Ectodermal cell (in vitro differentiated cells): Measurements from ENCODE around the gene TIMP2.
"Not testable (repeated sequence)": the region's sequence is repeated elsewhere in the genome, so short reads cannot be mapped to it uniquely, and the experiment has no call there.

Source experiments
- H3K27ac ChIP-seq: 2 replicates; pipeline ENCODE4 v1.7.0; 2013; ENCODE audit warnings: mild to moderate bottlenecking, low read depth, low read length; ENCODE audit not compliant: insufficient read depth, poor library complexity, severe bottlenecking
- H3K27me3 ChIP-seq: 2 replicates; pipeline ENCODE4 v1.7.0; 2013; ENCODE audit warnings: mild to moderate bottlenecking, low read length; ENCODE audit not compliant: insufficient read depth, control insufficient read depth, poor library complexity, severe bottlenecking
- H3K36me3 ChIP-seq: one replicate; pipeline ENCODE4 v1.7.0; 2013; ENCODE audit warnings: low read length; ENCODE audit not compliant: control insufficient read depth, insufficient read depth
- H3K4me1 ChIP-seq: one replicate; pipeline ENCODE4 v1.7.0; 2013; ENCODE audit warnings: low read length; ENCODE audit not compliant: control insufficient read depth, insufficient read depth
- H3K4me3 ChIP-seq: 2 replicates; pipeline ENCODE4 v1.7.0; 2013; ENCODE audit warnings: low read depth, low read length, control low read depth; ENCODE audit not compliant: insufficient read depth
- H3K9me3 ChIP-seq: 2 replicates; pipeline ENCODE4 v1.7.0; 2013; ENCODE audit warnings: mild to moderate bottlenecking, low read length, moderate library complexity; ENCODE audit not compliant: control insufficient read depth
- WGBS, 2 experiments: methylation state at CpG; one replicate each; pipeline ENCODE4 v1.1.7; 2013; ENCODE audit warnings: missing lambda C conversion rate in 2 of 2; 5-methylcytosine and 5-hydroxymethylcytosine counted together

TIMP2 gene

DNA sequence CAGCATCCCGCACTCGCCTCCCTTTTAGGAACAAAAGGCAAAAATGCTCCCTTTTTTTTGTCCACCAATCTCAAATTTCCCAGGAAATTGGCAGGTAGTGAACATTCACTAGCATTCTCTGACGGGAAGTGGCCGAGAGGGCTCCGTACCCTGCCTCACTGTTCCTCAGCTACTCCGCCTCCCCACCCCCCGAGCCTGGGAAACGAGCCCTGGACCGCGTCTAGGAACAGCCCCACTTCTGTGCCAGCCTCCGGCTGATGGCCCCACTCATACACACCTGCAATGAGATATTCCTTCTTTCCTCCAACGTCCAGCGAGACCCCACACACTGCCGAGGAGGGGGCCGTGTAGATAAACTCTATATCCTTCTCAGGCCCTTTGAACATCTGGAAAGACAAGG is 54.6 kb downstream of the TIMP2 start:
- H3K9me3 ChIP-seq: no peaks in the 10 kb centered on the region
- no peak overlapping the region for H3K4me3 ChIP-seq
- no peak overlapping the region for H3K27ac ChIP-seq
- H3K4me1 ChIP-seq: peaks cover 3% of the 10 kb centered on the region
- no peaks in the 10 kb centered on the region for H3K27me3 ChIP-seq
- 87 to 88% methylated on average over 15 of the region's 15 CpGs for WGBS, 2 experiments
- peaks cover 13% of the 10 kb centered on the region for H3K36me3 ChIP-seq

DNA sequence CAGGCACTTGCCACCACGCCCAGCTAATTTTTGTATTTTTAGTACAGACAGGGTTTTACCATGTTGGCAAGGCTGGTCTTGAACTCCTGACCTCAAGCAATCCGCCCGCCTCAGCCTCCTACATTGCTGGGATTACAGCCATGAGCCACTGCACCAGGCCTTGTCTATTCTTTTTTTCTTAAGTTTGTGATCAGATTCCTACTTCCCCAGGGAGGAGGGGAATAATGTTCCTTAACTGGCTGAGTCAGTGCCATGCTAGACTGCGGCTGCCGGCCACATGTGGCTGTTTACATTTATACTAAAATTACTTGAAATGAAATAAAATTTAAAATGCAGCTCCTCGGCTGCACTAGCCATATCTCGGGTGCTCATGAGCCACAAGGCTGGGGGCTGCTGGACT is 56.8 kb downstream of the TIMP2 start:
- H3K27me3 ChIP-seq: no peaks in the 10 kb centered on the region
- WGBS, 2 experiments: 74 to 76% methylated on average over 5 of the region's 7 CpGs

DNA sequence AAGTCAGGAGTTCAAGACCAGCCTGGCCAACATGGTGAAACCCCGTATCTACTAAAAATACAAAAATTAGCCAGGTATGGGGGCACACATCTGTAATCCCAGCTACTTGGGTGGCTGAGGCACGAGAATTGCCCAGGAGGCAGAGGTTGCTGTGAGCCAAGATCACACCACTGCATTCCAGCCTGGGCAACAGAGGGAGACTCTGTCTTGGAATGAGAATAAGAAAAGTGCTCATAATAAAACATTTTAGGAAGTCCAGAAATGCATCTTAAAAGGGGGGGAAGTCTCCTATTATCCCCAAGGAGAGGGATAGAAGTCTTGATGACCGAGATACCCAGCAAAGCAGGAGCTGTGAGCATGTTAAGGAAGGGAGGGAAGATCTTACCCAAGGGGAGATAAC is 58.1 kb downstream of the TIMP2 start:
- H3K4me1 ChIP-seq, H3K27me3 ChIP-seq, H3K4me3 ChIP-seq, H3K27ac ChIP-seq, H3K9me3 ChIP-seq: not testable (repeated sequence)
- H3K36me3 ChIP-seq: peaks cover 18% of the 10 kb centered on the region
- 92 to 95% methylated on average over 3 of the region's 3 CpGs for WGBS, 2 experiments

More for the DNA sequence above, 56.8 kb downstream of the TIMP2 start:
- H3K36me3 ChIP-seq: peaks cover 13% of the 10 kb centered on the region
- no peak overlapping the region for H3K4me3 ChIP-seq
- no peak overlapping the region for H3K27ac ChIP-seq
- H3K4me1 ChIP-seq: no peaks in the 10 kb centered on the region
- H3K9me3 ChIP-seq: no peaks in the 10 kb centered on the region

DNA sequence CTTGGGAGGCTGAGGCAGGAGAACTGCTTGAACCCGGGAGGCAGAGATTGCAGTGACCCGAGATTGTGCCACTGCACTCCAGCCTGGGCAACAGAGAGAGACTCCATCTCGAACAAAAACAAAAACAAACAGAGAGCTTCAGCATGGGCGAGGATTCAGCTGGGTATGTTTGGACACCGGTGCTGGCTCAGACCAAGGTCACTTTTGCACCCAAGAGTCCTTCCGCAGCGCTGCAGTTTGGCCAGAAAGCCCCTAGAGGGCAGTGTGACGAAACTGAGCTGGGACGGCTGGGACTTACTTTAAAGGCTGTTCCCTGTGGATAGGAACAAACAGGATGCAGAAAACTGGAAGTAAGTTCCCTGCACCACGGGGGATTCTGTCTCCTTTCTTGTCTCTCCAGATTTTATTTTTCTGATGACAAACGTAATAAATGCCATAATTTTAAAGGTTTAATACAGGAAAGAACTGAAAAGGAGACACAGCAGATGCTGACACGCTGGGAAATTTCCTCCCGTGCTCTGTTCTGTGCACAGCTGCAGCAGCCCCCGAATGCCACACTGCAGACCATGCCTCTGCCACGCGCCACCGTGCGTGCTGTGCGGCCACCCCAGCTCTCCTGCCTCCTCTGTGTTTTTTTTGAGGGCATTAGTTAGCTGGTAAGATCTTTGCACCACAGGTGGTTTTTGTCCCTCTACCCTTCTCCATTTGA is 59.4 kb downstream of the TIMP2 start:
- H3K36me3 ChIP-seq: peaks cover 19% of the 10 kb centered on the region
- H3K9me3 ChIP-seq: no peaks in the 10 kb centered on the region
- peak overlapping the region; percentile 63 for H3K27ac ChIP-seq
- no peaks in the 10 kb centered on the region for H3K27me3 ChIP-seq
- 44 to 45% methylated on average over 19 of the region's 19 CpGs for WGBS, 2 experiments
- H3K4me3 ChIP-seq: no peak overlapping the region
- H3K4me1 ChIP-seq: no peaks in the 10 kb centered on the region

DNA sequence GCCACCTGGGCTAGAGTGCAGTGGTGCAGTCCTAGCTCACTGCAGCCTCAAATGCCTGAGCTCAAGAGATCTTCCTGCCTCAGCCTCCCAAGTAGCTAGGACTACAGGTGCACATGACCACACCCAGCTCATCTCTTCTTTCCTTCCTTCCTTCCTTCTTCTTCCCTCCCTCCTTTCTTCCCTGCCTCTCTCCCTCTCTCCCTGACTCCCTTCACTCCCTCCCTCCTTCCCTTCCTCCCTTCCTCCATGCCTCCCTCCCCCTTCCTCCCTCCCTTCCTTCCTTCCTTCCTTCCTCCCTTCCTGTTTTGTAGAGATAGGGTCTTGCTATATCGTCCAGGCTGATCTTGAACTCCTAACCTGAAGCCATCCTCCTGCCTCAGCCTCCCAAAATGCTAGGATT is 61.1 kb downstream of the TIMP2 start:
- Histone ChIP-seq H3K27me3 (no peaks in the 10 kb centered on the region), H3K9me3 (no peaks in the 10 kb centered on the region), H3K4me3 (no peak overlapping the region), H3K4me1 (no peaks in the 10 kb centered on the region), H3K36me3 (peaks cover 12% of the 10 kb centered on the region), H3K27ac (no peak overlapping the region)
- WGBS, 2 experiments: 81 to 82% methylated on average over 1 of the region's 1 CpG

DNA sequence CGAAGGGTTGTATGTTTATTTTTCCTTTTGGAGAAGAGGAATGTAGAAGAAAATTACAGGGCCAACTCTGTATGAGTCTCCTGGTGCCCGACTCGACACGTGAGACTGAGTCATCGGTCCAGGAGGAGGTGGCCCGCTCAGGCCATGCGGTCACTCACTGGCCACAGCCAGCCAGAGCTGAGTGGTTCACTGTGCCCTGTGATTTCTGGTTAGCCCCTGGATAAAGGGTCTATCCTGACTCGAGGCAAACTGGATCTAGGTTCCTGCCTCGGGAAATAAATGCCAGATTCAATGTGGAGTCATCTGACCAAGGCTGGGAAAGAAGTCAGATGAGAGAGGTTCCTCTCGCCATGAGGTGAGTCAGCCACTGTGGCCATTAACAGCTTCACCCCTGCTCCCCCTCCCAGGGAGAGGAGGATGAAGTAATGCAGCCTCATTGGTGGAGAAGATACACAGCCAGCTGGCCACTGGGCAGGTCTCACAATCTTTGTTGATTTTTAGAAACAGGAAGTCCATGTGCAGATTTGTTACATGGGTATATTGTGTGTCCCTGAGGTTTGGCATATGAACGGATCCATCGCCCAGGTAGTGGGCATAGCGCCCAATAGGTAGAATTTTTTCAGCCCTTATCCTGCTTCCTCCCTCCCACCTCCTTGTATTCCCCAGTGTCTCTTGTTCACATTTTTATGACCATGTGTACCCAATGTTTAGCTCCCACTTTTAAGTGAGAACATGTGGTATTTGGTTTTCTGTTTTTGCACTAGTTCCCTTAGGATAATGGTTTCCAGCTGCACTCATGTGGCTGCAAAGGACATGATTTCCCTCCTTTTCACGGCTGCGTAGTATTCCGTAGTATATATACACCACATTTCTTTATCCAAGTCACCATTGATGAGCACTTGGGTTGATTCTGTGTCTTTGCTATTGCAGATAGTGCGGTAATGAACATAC is 62.8 kb downstream of the TIMP2 start:
- 92 to 95% methylated on average over 17 of the region's 17 CpGs for WGBS, 2 experiments

DNA sequence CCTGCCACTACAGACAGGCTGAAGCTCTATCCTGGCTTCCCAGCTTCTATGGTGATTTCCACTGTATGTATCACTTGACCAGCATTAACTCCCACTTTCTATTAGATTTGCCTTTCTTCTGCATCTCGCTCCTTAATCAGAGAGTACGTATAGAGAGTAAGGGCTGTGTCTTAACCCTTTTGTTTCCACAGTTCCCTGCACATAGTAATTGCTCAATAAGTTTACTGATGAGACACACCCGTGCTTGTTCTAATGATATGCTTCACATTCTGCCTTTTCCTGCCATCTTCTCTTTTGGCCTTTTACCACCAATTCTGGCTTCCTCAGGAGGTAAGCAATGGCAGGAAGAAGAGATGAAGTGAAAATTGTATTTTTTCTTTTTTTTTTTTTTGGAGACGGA is 64.0 kb downstream of the TIMP2 start:
- no peak overlapping the region for H3K27ac ChIP-seq

More for the DNA sequence above, 62.8 kb downstream of the TIMP2 start:
- Histone ChIP-seq H3K27me3 (no peaks in the 10 kb centered on the region), H3K27ac (no peak overlapping the region), H3K36me3 (peaks cover 7% of the 10 kb centered on the region), H3K9me3 (no peaks in the 10 kb centered on the region), H3K4me3 (no peak overlapping the region), H3K4me1 (no peaks in the 10 kb centered on the region)

DNA sequence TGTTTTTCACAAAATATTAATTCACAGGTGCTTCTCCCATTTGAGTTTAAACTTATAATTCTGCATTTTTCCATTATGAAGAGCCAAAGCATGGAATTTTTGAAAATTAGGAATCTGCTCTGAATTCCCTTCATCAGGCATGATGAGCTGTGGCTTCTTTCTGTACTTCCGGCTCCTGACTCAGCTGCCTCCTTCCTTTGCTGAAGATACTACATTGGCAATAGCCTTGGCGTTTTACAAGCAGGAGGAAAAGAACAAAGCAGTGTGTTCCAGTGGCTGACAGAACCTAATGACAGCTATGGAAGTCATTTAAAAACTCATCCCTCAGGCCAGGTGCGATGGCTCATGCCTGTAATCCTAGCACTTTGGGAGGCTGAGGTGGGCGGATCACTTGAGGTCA is 66.1 kb downstream of the TIMP2 start:
- no peaks in the 10 kb centered on the region for H3K27me3 ChIP-seq
- H3K27ac ChIP-seq: no peak overlapping the region
- H3K9me3 ChIP-seq: no peaks in the 10 kb centered on the region
- H3K4me1 ChIP-seq: no peaks in the 10 kb centered on the region
- H3K4me3 ChIP-seq: no peak overlapping the region
- 90 to 94% methylated on average over 4 of the region's 4 CpGs for WGBS, 2 experiments
- H3K36me3 ChIP-seq: peaks cover 11% of the 10 kb centered on the region

More for the DNA sequence above, 64.0 kb downstream of the TIMP2 start:
- Histone ChIP-seq H3K4me1 (no peaks in the 10 kb centered on the region), H3K27me3 (no peaks in the 10 kb centered on the region), H3K36me3 (peaks cover 7% of the 10 kb centered on the region), H3K9me3 (no peaks in the 10 kb centered on the region), H3K4me3 (no peak overlapping the region)
- WGBS, 2 experiments: 86 to 93% methylated on average over 4 of the region's 4 CpGs

DNA sequence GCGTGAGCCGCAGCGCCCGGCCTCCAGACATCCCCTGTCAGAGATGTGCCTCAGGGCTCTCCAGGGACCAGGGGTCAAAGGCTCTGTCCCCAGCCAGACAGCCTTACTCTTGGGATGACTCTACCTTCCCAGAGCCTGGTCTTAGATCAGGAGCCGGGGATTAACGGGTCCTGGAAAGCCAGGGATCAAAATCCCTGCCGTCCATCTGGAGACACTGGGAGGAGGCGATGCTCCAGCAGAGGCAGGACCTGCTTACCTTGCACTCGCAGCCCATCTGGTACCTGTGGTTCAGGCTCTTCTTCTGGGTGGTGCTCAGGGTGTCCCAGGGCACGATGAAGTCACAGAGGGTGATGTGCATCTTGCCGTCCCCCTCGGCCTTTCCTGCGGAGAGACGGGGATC is 67.9 kb downstream of the TIMP2 start:
- Histone ChIP-seq H3K4me3 (no peak overlapping the region), H3K4me1 (no peaks in the 10 kb centered on the region), H3K27ac (no peak overlapping the region), H3K27me3 (no peaks in the 10 kb centered on the region), H3K36me3 (peaks cover 8% of the 10 kb centered on the region), H3K9me3 (no peaks in the 10 kb centered on the region)
- 94 to 95% methylated on average over 14 of the region's 14 CpGs for WGBS, 2 experiments

DNA sequence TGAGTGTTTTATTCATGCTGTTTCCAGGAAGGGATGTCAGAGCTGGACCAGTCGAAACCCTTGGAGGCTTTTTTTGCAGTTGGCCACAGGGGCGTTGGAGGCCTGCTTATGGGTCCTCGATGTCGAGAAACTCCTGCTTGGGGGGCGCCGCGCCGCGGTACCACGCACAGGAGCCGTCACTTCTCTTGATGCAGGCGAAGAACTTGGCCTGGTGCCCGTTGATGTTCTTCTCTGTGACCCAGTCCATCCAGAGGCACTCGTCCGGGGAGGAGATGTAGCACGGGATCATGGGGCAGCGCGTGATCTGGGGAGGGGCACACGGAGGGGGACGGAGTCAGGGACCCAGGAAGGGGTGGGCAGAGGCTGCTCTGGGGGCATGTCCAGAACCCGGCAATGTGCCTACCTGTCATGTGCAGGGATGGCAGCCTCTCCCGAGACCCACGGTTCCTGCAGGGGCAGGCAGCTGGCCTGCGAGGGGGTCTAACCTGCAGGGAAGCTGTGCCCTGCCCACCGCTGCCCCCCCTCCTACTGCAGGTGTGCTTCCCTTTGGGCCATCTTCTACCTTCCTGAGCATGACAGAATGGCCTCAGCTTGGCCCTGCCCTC is 69.5 kb downstream of the TIMP2 start:
- Histone ChIP-seq H3K36me3 (peaks cover 5% of the 10 kb centered on the region), H3K4me3 (no peak overlapping the region), H3K9me3 (no peaks in the 10 kb centered on the region), H3K27me3 (no peaks in the 10 kb centered on the region), H3K27ac (no peak overlapping the region), H3K4me1 (no peaks in the 10 kb centered on the region)
- 96% methylated on average over 25 of the region's 25 CpGs for WGBS, 2 experiments
